Liver (tissue), 3 donors: ENCODE results near the gene CXCR4.

Source experiments
- FOXA1 ChIP-seq: IDR thresholded peaks from 2 replicates; pipeline ENCODE4 v1.6.1; 2016; ENCODE audit warnings: antibody characterized with exemption
- GABPA ChIP-seq, 2 donors: IDR thresholded peaks in 1 of 2; conservative IDR thresholded peaks in 1 of 2; 2 replicates each; pipeline ENCODE4 v1.6.1; 2016; ENCODE audit warnings: antibody characterized with exemption in 2 of 2, mild to moderate bottlenecking in 1 of 2, moderate library complexity in 1 of 2
- HNF4A ChIP-seq, 2 donors: conservative IDR thresholded peaks; 2 replicates each; pipeline ENCODE4 v1.6.1; 2016; ENCODE audit warnings: antibody characterized with exemption in 2 of 2, mild to moderate bottlenecking in 2 of 2
- HNF4G ChIP-seq: IDR thresholded peaks from 2 replicates; pipeline ENCODE4 v1.6.1; 2016; ENCODE audit warnings: antibody characterized with exemption
- RAD21 ChIP-seq, 2 donors: IDR thresholded peaks; 2 replicates each; pipeline ENCODE4 v1.6.1; 2016; ENCODE audit warnings: antibody characterized with exemption in 2 of 2, mild to moderate bottlenecking in 2 of 2
- YY1 ChIP-seq: IDR thresholded peaks from 2 replicates; pipeline ENCODE4 v1.6.1; 2016; ENCODE audit warnings: antibody characterized with exemption, mild to moderate bottlenecking
- TF ChIP-seq, protein P1 (sequence below): fragments of 150-350 bp; IDR thresholded peaks from 2 replicates; pipeline ENCODE4 v1.5.1; 2017; ENCODE audit warnings: improper control_type of control experiment, low read depth, low read length; ENCODE audit not compliant: missing input control
- TF ChIP-seq, protein P2 (sequence below): IDR thresholded peaks from 2 replicates; pipeline ENCODE4 v1.6.1; 2016; ENCODE audit warnings: antibody characterized with exemption, mild to moderate bottlenecking
- TF ChIP-seq, protein P3 (sequence below): IDR thresholded peaks from 2 replicates; pipeline ENCODE4 v1.6.1; 2016; ENCODE audit warnings: antibody characterized with exemption
- TF ChIP-seq, protein P4 (sequence below): IDR thresholded peaks from 2 replicates; pipeline ENCODE4 v1.6.1; 2016; ENCODE audit warnings: antibody characterized with exemption
- TF ChIP-seq, protein P5 (sequence below): IDR thresholded peaks from 2 replicates; pipeline ENCODE4 v1.6.1; 2016; ENCODE audit warnings: antibody characterized with exemption
- donor health status: healthy.
- donor health status: healthy.

DNA sequence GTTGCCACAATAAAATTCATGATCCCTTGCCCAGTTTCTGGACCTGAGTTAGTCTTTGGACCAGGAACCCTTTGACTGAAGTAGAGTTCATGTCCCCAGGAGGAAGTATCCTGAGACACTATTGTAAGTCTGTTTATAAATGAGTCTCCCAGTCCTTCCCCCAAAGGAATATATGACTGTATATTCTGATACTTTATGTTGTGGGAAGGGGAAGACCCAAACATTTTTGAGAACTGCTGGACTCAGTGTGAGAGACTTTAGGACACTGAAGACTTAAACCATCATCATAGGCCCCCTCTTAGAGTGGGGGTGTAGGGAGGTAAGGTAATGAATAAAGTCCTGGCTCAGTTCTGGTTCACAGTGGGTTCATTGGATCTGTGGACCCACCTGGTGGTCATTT lies 28.6 kb upstream of the CXCR4 start:
- TF ChIP-seq, protein P1, sequence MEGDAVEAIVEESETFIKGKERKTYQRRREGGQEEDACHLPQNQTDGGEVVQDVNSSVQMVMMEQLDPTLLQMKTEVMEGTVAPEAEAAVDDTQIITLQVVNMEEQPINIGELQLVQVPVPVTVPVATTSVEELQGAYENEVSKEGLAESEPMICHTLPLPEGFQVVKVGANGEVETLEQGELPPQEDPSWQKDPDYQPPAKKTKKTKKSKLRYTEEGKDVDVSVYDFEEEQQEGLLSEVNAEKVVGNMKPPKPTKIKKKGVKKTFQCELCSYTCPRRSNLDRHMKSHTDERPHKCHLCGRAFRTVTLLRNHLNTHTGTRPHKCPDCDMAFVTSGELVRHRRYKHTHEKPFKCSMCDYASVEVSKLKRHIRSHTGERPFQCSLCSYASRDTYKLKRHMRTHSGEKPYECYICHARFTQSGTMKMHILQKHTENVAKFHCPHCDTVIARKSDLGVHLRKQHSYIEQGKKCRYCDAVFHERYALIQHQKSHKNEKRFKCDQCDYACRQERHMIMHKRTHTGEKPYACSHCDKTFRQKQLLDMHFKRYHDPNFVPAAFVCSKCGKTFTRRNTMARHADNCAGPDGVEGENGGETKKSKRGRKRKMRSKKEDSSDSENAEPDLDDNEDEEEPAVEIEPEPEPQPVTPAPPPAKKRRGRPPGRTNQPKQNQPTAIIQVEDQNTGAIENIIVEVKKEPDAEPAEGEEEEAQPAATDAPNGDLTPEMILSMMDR: no peak
- TF ChIP-seq, protein P2, sequence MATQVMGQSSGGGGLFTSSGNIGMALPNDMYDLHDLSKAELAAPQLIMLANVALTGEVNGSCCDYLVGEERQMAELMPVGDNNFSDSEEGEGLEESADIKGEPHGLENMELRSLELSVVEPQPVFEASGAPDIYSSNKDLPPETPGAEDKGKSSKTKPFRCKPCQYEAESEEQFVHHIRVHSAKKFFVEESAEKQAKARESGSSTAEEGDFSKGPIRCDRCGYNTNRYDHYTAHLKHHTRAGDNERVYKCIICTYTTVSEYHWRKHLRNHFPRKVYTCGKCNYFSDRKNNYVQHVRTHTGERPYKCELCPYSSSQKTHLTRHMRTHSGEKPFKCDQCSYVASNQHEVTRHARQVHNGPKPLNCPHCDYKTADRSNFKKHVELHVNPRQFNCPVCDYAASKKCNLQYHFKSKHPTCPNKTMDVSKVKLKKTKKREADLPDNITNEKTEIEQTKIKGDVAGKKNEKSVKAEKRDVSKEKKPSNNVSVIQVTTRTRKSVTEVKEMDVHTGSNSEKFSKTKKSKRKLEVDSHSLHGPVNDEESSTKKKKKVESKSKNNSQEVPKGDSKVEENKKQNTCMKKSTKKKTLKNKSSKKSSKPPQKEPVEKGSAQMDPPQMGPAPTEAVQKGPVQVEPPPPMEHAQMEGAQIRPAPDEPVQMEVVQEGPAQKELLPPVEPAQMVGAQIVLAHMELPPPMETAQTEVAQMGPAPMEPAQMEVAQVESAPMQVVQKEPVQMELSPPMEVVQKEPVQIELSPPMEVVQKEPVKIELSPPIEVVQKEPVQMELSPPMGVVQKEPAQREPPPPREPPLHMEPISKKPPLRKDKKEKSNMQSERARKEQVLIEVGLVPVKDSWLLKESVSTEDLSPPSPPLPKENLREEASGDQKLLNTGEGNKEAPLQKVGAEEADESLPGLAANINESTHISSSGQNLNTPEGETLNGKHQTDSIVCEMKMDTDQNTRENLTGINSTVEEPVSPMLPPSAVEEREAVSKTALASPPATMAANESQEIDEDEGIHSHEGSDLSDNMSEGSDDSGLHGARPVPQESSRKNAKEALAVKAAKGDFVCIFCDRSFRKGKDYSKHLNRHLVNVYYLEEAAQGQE: no peak
- TF ChIP-seq GABPA (IDR thresholded peaks at IDR 0.05 in 1 of 2, conservative IDR thresholded peaks at IDR 0.05 in 1 of 2) (no peak), YY1 (no peak), HNF4G (no peak), FOXA1 (no peak), RAD21 (IDR thresholded peaks at IDR 0.05) (no peak), HNF4A (conservative IDR thresholded peaks at IDR 0.05) (no peak)
- TF ChIP-seq, protein P3, sequence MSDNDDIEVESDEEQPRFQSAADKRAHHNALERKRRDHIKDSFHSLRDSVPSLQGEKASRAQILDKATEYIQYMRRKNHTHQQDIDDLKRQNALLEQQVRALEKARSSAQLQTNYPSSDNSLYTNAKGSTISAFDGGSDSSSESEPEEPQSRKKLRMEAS: no peak
- TF ChIP-seq, protein P4, sequence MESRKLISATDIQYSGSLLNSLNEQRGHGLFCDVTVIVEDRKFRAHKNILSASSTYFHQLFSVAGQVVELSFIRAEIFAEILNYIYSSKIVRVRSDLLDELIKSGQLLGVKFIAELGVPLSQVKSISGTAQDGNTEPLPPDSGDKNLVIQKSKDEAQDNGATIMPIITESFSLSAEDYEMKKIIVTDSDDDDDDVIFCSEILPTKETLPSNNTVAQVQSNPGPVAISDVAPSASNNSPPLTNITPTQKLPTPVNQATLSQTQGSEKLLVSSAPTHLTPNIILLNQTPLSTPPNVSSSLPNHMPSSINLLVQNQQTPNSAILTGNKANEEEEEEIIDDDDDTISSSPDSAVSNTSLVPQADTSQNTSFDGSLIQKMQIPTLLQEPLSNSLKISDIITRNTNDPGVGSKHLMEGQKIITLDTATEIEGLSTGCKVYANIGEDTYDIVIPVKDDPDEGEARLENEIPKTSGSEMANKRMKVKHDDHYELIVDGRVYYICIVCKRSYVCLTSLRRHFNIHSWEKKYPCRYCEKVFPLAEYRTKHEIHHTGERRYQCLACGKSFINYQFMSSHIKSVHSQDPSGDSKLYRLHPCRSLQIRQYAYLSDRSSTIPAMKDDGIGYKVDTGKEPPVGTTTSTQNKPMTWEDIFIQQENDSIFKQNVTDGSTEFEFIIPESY: no peak
- TF ChIP-seq, protein P5, sequence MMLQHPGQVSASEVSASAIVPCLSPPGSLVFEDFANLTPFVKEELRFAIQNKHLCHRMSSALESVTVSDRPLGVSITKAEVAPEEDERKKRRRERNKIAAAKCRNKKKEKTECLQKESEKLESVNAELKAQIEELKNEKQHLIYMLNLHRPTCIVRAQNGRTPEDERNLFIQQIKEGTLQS: no peak
